PC-9 (cell line): ENCODE data around the gene SEC11A. TPM values are rescaled to one million over a fixed set of nuclear protein-coding genes. Genes with fewer than 3 reads are reported as not detected.
A peak's percentile ranks its signal among the peaks of the same experiment; 100 is the strongest.

Source experiments
- BruUV-seq: library from RNA; stranded (reverse); fragments of 400-500 nt; replicated peaks from 2 replicates; lab custom pipeline; 2021; lab: Mats Ljungman, UMichigan
- CTCF ChIA-PET: fragments of 300-600 bp; sonication (Branson Sonifier 250); formaldehyde crosslinking; loops from one replicate; lab custom pipeline; 2022; ENCODE audit warnings: antibody characterized with exemption; lab: Charles Lee
- POLR2A ChIA-PET: fragments of 300-600 bp; sonication (Branson Sonifier 250); formaldehyde crosslinking; loops from one replicate; lab custom pipeline; 2022; ENCODE audit warnings: antibody characterized with exemption; ENCODE audit not compliant: unreplicated experiment; lab: Charles Lee
- DNase-seq, 2 experiments: peaks; one replicate each; pipeline versions ENCODE4 v3.0.0 to v3.0.0-alpha.2; 2015 to 2022; ENCODE audit warnings: mixed read lengths in 1 of 2
- H2AFZ ChIP-seq: fragments of 200-600 bp; sonication (generic); 2 replicates; pipeline ENCODE4 v1.8.1; 2017; ENCODE audit warnings: antibody characterized with exemption
- H3F3A ChIP-seq: fragments of 200-600 bp; sonication (generic); 2 replicates; pipeline ENCODE4 v1.8.1; 2017; ENCODE audit warnings: antibody characterized with exemption, mild to moderate bottlenecking, low read depth; ENCODE audit not compliant: insufficient read depth
- H3K27ac ChIP-seq: fragments of 200-600 bp; sonication (generic); 2 replicates; pipeline ENCODE4 v1.6.1; 2016; ENCODE audit warnings: mixed run types
- H3K27me3 ChIP-seq: fragments of 200-600 bp; sonication (generic); 2 replicates; pipeline ENCODE4 v1.6.1; 2016; ENCODE audit warnings: low read depth, mixed run types; ENCODE audit not compliant: insufficient read depth
- H3K36me3 ChIP-seq: fragments of 200-600 bp; sonication (generic); 2 replicates; pipeline ENCODE4 v1.6.1; 2016; ENCODE audit warnings: low read depth, mixed run types
- H3K4me1 ChIP-seq: fragments of 200-600 bp; sonication (generic); replicated peaks from 2 replicates; pipeline ENCODE4 v1.6.1; 2016; ENCODE audit warnings: mixed run types; ENCODE audit not compliant: insufficient read depth
- H3K4me2 ChIP-seq: fragments of 200-600 bp; sonication (generic); 2 replicates; pipeline ENCODE4 v1.6.1; 2017; ENCODE audit warnings: mixed run types
- H3K4me3 ChIP-seq: fragments of 200-600 bp; sonication (generic); 2 replicates; pipeline ENCODE4 v1.6.1; 2016; ENCODE audit warnings: mixed run types
- H3K79me2 ChIP-seq: fragments of 200-600 bp; sonication (generic); 2 replicates; pipeline ENCODE4 v1.6.1; 2017; ENCODE audit warnings: low read depth, mixed run types
- H3K9me2 ChIP-seq: fragments of 200-600 bp; sonication (generic); 2 replicates; pipeline ENCODE4 v1.8.1; 2017; ENCODE audit warnings: mild to moderate bottlenecking; ENCODE audit not compliant: insufficient read depth
- H3K9me3 ChIP-seq: fragments of 200-600 bp; sonication (generic); 2 replicates; pipeline ENCODE4 v1.8.1; 2016; ENCODE audit warnings: low read depth; ENCODE audit not compliant: insufficient read depth
- H4K20me1 ChIP-seq: fragments of 200-600 bp; sonication (generic); 2 replicates; pipeline ENCODE4 v1.8.1; 2017; ENCODE audit not compliant: insufficient read depth
- EZH2 ChIP-seq: fragments of 200-600 bp; sonication (generic); IDR thresholded peaks from 2 replicates; pipeline ENCODE4 v1.8.0; 2017; ENCODE audit warnings: antibody characterized with exemption, low read depth
- intact Hi-C: fragments of 100-400 bp; cut with micrococcal nuclease; formaldehyde crosslinking; loops from one replicate; pipeline ENCODE4 v1.10.0; 2022; ENCODE audit not compliant: unreplicated experiment
- total RNA-seq: library from RNA; stranded (reverse); gene quantifications from 2 replicates; pipeline ENCODE4 v1.2.3, GENCODE V29; 2021
- TF ChIP-seq, protein P1 (sequence below): fragments of 200-600 bp; sonication (generic); conservative IDR thresholded peaks from 2 replicates; pipeline ENCODE4 v1.6.1; 2017; ENCODE audit warnings: mixed run types, antibody characterized with exemption, mild to moderate bottlenecking, moderate library complexity

The SEC11A gene
- total RNA-seq, 1 experiment from 2014 or later = 174 TPM

DNA sequence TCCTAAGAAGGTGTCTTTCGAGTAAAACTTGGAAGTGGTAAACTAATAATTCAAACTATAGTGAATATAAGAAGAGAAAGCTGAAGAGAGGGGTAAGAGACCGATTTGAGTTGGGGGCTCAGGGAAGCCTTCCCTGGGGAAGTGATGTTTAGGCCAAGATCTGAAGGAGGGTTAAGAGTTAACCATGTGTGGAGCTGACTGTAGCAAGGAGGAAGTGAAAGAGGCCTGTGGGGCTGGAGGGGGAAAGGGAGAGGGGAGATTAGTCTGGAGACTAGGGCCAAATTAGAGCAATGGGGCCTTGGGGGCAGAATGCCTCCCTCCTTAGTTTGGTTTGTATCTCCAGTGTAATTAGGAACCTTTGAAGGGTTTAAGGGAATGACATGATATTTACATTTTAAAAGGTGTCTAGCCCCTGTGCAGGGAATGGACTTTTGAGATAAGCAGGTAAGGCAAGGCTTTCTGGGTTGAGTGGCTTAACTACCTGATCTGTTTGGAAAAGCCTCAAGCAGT, 34.7 kb upstream of the SEC11A start:
- BruUV-seq = no TSS peak
- DNase-seq = no peak
- Histone ChIP-seq H3K27ac (no peak overlapping the region; the same call in 1 of the 2 replicates), H3F3A (peaks cover 24% of the 10 kb centered on the region; the same call in 1 of the 2 replicates), H3K79me2 (peaks cover 76% of the 10 kb centered on the region), H3K4me3 (peak overlapping the region; percentile 91), H2AFZ (no peak overlapping the region), H3K36me3 (no peaks in the 10 kb centered on the region), H3K27me3 (no peaks in the 10 kb centered on the region), H3K9me3 (no peaks in the 10 kb centered on the region), H3K9me2 (no peaks in the 10 kb centered on the region), H4K20me1 (peaks cover 42% of the 10 kb centered on the region), H3K4me1 (peaks cover 39% of the 10 kb centered on the region), H3K4me2 (peak overlapping the region; percentile 98)
- TF ChIP-seq, protein P1, sequence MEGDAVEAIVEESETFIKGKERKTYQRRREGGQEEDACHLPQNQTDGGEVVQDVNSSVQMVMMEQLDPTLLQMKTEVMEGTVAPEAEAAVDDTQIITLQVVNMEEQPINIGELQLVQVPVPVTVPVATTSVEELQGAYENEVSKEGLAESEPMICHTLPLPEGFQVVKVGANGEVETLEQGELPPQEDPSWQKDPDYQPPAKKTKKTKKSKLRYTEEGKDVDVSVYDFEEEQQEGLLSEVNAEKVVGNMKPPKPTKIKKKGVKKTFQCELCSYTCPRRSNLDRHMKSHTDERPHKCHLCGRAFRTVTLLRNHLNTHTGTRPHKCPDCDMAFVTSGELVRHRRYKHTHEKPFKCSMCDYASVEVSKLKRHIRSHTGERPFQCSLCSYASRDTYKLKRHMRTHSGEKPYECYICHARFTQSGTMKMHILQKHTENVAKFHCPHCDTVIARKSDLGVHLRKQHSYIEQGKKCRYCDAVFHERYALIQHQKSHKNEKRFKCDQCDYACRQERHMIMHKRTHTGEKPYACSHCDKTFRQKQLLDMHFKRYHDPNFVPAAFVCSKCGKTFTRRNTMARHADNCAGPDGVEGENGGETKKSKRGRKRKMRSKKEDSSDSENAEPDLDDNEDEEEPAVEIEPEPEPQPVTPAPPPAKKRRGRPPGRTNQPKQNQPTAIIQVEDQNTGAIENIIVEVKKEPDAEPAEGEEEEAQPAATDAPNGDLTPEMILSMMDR = no peak
- TF ChIP-seq EZH2 = no peak
- POLR2A ChIA-PET = interaction anchor here (0.6 kb wide), 1 partner anchor 177 kb away, joined by 4 read pairs; no protein-coding TSS in a partner anchor
- intact Hi-C loops = no loop called here
- CTCF ChIA-PET = no interaction called here

GRCh38 chr15:84749111-84749991, 33.4 kb upstream of the SEC11A start:
- Histone ChIP-seq H2AFZ (peak overlapping the region; percentile 52; the same call in 1 of the 2 replicates), H3K27me3 (no peaks in the 10 kb centered on the region), H3K4me3 (peak overlapping the region; percentile 91), H3K36me3 (no peaks in the 10 kb centered on the region), H4K20me1 (peaks cover 37% of the 10 kb centered on the region), H3K4me2 (peak overlapping the region; percentile 98), H3K9me2 (no peaks in the 10 kb centered on the region), H3K79me2 (peaks cover 63% of the 10 kb centered on the region), H3F3A (peaks cover 24% of the 10 kb centered on the region; the same call in 1 of the 2 replicates), H3K9me3 (no peaks in the 10 kb centered on the region), H3K4me1 (peaks cover 39% of the 10 kb centered on the region), H3K27ac (peak overlapping the region; percentile 27)
- BruUV-seq = TSS peak; percentile 56
- TF ChIP-seq, protein P1 = no peak
- no peak for TF ChIP-seq EZH2
- CTCF ChIA-PET = interaction anchor here (0.5 kb wide), 1 partner anchor 13 kb away, joined by 4 read pairs; no protein-coding TSS in a partner anchor
- peak in 1 of 2 experiments; percentile 13 for DNase-seq
- intact Hi-C loops = loop anchor here (1.0 to 5.0 kb wide), 4 partner anchors 15 to 179 kb away; partner anchors contain the start of gene NMB
- POLR2A ChIA-PET = interaction anchor here (0.6 kb wide), 1 partner anchor 92 kb away, joined by 6 read pairs; no protein-coding TSS in a partner anchor
